Vagina (tissue), 2 donors: ENCODE measurements around the gene BARD1. TPM values are rescaled to one million over a fixed set of nuclear protein-coding genes. Genes with fewer than 3 reads are reported as not detected.
"Not testable (repeated sequence)": the region's sequence is repeated elsewhere in the genome, so short reads cannot be mapped to it uniquely, and the experiment has no call there.

Experiments
- DNase-seq, 2 donors: peaks; one replicate each; pipeline ENCODE4 v3.0.0-alpha.2; 2017; ENCODE audit errors: extremely low spot score in 2 of 2
- H3K27ac ChIP-seq: fragments of 200-600 bp; sonication (generic); one replicate; pipeline ENCODE4 v1.5.1; 2019
- H3K27me3 ChIP-seq: fragments of 200-600 bp; sonication (generic); one replicate; pipeline ENCODE4 v1.5.1; 2019
- H3K36me3 ChIP-seq, 2 donors: fragments of 200-600 bp; sonication (generic); one replicate each; pipeline ENCODE4 v1.5.1; 2017 to 2019
- H3K4me1 ChIP-seq: fragments of 200-600 bp; sonication (generic); one replicate; pipeline ENCODE4 v1.5.1; 2019
- H3K4me3 ChIP-seq, 2 donors: fragments of 200-600 bp; sonication (generic); 1 replicate in 1 of 2; 2 replicates in 1 of 2; pipeline ENCODE4 v1.5.1; 2016 to 2019
- H3K9me3 ChIP-seq: fragments of 200-600 bp; sonication (generic); one replicate; pipeline ENCODE4 v1.5.1; 2019
- POLR2A ChIP-seq, 2 donors: fragments of 450-650 bp; IDR thresholded peaks; one replicate each; pipeline ENCODE4 v1.6.1; 2017; ENCODE audit warnings: antibody characterized with exemption in 2 of 2, mild to moderate bottlenecking in 2 of 2, moderate library complexity in 2 of 2
- POLR2AphosphoS5 ChIP-seq, 2 donors: sonication (generic); formaldehyde crosslinking; IDR thresholded peaks; one replicate each; pipeline ENCODE4 v1.9.0; 2017; ENCODE audit warnings: antibody characterized with exemption in 2 of 2, mild to moderate bottlenecking in 2 of 2, low read depth in 1 of 2; ENCODE audit not compliant: insufficient read depth in 1 of 2
- intact Hi-C: fragments of 100-400 bp; cut with DNase I; formaldehyde crosslinking; loops from one replicate; pipeline ENCODE4 v1.15.1; 2023
- total RNA-seq: library from RNA; depleted of rRNA; stranded (reverse); fragments of >200 nt; gene quantifications from one replicate; pipeline ENCODE4 v1.2.3, GENCODE V29; 2016
- TF ChIP-seq, protein P1 (sequence below), 3 experiments: fragments of 450-650 bp in 2 of 3; fragments of 200-600 bp in 1 of 3; sonication (generic) in 1 of 3; IDR thresholded peaks; one replicate each; pipeline ENCODE4 v1.5.1; 2017 to 2019; ENCODE audit warnings: antibody characterized with exemption in 3 of 3, mild to moderate bottlenecking in 2 of 3, moderate library complexity in 2 of 3

BARD1 gene
- total RNA-seq, 1 donor from 2014 or later: 21.6 TPM

DNA sequence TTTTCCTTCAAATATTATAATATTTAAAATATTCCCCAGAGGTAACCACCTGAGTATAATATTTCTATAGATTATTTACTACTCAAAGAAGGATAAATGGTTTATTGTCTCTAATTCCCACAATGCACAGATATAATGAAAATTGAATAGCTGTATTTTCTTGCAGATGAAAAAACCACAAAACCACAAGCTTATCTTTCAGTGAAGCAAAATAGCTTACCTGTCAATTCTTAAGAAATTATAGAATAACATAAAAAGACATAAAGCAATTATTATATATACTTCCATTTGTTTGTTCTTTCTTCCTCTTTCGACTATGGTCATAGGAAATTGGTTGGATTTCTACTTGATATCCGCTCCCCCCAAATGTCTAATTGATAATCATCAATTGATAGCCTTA is 98.8 kb downstream of the BARD1 start:
- Histone ChIP-seq H3K4me1 (no peaks in the 10 kb centered on the region), H3K9me3 (no peaks in the 10 kb centered on the region), H3K36me3 (no peaks in the 10 kb centered on the region), H3K27ac (no peak overlapping the region), H3K27me3 (no peaks in the 10 kb centered on the region), H3K4me3 (no peak overlapping the region)
- intact Hi-C loops: no loop called here
- DNase-seq: no peak
- TF ChIP-seq, protein P1, sequence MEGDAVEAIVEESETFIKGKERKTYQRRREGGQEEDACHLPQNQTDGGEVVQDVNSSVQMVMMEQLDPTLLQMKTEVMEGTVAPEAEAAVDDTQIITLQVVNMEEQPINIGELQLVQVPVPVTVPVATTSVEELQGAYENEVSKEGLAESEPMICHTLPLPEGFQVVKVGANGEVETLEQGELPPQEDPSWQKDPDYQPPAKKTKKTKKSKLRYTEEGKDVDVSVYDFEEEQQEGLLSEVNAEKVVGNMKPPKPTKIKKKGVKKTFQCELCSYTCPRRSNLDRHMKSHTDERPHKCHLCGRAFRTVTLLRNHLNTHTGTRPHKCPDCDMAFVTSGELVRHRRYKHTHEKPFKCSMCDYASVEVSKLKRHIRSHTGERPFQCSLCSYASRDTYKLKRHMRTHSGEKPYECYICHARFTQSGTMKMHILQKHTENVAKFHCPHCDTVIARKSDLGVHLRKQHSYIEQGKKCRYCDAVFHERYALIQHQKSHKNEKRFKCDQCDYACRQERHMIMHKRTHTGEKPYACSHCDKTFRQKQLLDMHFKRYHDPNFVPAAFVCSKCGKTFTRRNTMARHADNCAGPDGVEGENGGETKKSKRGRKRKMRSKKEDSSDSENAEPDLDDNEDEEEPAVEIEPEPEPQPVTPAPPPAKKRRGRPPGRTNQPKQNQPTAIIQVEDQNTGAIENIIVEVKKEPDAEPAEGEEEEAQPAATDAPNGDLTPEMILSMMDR (IDR thresholded peaks at IDR 0.05): no peak
- TF ChIP-seq POLR2AphosphoS5 (IDR thresholded peaks at IDR 0.05; ENCODE audit: insufficient read depth in 1 of 2, low read depth in 1 of 2): no peak
- no peak for TF ChIP-seq POLR2A (IDR thresholded peaks at IDR 0.05)

DNA sequence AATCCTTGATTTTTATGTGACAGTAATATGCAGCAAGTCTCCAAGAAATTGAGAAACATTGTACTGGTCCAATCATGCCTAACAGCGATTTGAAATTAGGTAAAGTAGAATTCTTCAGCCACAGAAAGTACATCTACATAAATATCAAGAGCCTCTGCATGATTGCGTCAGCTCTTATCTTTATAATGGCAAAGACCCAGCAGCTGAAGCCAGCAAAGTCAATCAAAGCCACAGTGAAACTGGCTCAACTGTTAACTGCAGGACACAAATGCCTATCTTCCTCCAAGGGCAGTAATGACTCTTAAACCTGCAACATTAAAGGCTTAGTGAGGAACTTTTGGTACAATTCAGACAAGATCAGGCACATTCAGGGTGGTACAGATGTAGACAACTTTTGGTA is 102.5 kb downstream of the BARD1 start:
- intact Hi-C loops: no loop called here
- no peak for TF ChIP-seq POLR2AphosphoS5 (IDR thresholded peaks at IDR 0.05; ENCODE audit: insufficient read depth in 1 of 2, low read depth in 1 of 2)
- no peaks in the 10 kb centered on the region for H3K36me3 ChIP-seq
- DNase-seq: no peak
- H3K27me3 ChIP-seq: no peaks in the 10 kb centered on the region
- no peaks in the 10 kb centered on the region for H3K4me1 ChIP-seq
- H3K4me3 ChIP-seq: no peak overlapping the region
- no peak overlapping the region for H3K27ac ChIP-seq
- no peaks in the 10 kb centered on the region for H3K9me3 ChIP-seq

DNA sequence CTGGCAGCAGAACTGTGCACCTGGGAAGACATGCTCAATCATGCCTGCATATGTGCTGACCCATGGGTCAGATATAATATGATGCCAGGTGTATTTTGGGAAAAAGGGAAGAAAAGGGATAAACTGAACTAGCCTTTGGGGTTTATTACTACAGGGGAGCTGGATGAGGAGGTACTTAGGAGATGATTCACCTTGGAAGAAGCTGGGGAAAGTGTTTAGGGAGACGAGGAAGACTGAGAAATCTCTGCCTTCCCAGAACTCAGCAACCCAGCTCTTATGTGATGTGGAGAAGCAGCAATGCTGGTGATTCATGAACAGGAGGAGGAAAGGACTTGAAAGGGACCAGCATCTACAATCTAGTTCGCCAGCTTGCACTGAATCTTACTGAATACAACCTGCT is 110.2 kb downstream of the BARD1 start:
- no peak overlapping the region for H3K4me3 ChIP-seq
- TF ChIP-seq, protein P1 (IDR thresholded peaks at IDR 0.05): no peak
- no peak for TF ChIP-seq POLR2A (IDR thresholded peaks at IDR 0.05)
- TF ChIP-seq POLR2AphosphoS5 (IDR thresholded peaks at IDR 0.05; ENCODE audit: insufficient read depth in 1 of 2, low read depth in 1 of 2): no peak
- intact Hi-C loops: no loop called here
- no peaks in the 10 kb centered on the region for H3K36me3 ChIP-seq
- H3K27me3 ChIP-seq: no peaks in the 10 kb centered on the region
- H3K27ac ChIP-seq: no peak overlapping the region
- H3K4me1 ChIP-seq: no peaks in the 10 kb centered on the region
- H3K9me3 ChIP-seq: no peaks in the 10 kb centered on the region
- no peak for DNase-seq

DNA sequence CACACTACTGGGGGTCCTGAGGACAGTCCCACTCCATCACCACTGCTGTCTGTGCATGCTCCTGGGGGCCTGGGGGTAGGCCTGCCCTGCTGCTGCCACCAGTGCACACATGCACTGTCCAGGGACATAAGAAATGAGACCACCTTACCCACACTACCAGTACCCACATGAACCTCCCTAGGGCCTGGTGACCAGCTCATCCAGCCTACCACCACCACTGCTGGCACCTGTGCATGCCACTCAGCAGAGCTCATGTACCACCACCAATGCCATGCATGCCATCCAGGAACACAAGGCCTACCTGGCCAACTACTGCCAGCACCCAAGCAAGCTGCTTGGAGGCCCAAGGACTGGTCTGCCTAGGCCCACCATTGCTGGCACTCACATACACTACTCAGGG is 112.8 kb downstream of the BARD1 start:
- Histone ChIP-seq H3K27ac (no peak overlapping the region), H3K36me3 (no peaks in the 10 kb centered on the region), H3K9me3 (no peaks in the 10 kb centered on the region), H3K27me3 (no peaks in the 10 kb centered on the region), H3K4me1 (no peaks in the 10 kb centered on the region), H3K4me3 (no peak overlapping the region)
- intact Hi-C loops: no loop called here
- no peak for DNase-seq
- no peak for TF ChIP-seq POLR2AphosphoS5 (IDR thresholded peaks at IDR 0.05; ENCODE audit: insufficient read depth in 1 of 2, low read depth in 1 of 2)
- no peak for TF ChIP-seq POLR2A (IDR thresholded peaks at IDR 0.05)
- TF ChIP-seq, protein P1 (IDR thresholded peaks at IDR 0.05): no peak

DNA sequence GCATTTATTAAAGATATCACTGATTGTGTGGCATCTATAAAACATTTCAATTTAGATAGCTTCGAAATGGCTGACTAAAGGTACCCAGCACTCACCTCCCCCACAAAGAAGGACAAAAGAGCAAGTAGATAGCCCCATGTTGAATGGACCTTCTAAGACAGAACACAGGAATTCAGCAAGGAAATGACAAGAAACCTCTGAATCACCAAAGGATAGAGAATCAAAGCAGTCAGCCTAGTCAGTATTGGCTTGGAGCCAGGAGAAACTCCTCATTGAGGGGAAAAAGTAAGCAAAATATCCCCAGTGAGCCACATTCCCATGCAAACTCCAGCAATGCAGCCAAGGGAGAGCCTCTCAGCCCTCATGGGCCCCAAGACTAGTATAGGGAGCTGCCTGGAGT is 113.7 kb downstream of the BARD1 start:
- Histone ChIP-seq H3K27ac (no peak overlapping the region), H3K4me3 (no peak overlapping the region), H3K27me3 (no peaks in the 10 kb centered on the region), H3K9me3 (no peaks in the 10 kb centered on the region), H3K4me1 (no peaks in the 10 kb centered on the region), H3K36me3 (no peaks in the 10 kb centered on the region)
- intact Hi-C loops: no loop called here
- no peak for DNase-seq
- TF ChIP-seq POLR2A (IDR thresholded peaks at IDR 0.05) (no peak), POLR2AphosphoS5 (IDR thresholded peaks at IDR 0.05; ENCODE audit: insufficient read depth in 1 of 2, low read depth in 1 of 2) (no peak)
- TF ChIP-seq, protein P1 (IDR thresholded peaks at IDR 0.05): no peak

DNA sequence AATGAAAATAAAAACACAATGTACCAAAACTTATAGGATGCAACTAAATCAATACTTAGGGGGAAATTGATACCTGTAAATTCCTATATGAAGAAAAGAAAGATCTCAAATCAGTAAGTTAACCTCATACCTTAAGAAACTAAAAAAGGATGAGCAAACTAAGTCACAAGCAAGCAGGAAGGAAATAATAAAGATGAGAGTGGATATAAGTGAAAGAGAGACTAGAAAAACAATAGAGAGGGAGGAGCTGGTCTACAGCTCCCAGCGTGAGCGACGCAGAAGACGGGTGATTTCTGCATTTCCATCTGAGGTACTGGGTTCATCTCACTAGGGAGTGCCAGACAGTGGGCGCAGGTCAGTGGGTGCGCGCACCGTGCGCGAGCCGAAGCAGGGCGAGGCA is 125.9 kb downstream of the BARD1 start:
- peak overlapping the region in 1 of 2 donors; percentile 18 for H3K4me3 ChIP-seq
- DNase-seq, H3K27me3 ChIP-seq, H3K36me3 ChIP-seq, H3K4me1 ChIP-seq, intact Hi-C loops, H3K27ac ChIP-seq, H3K9me3 ChIP-seq: not testable (repeated sequence)
